Smooth muscle cell (in vitro differentiated cells): ENCODE measurements around the gene TP53AIP1. TPM values are rescaled to one million over a fixed set of nuclear protein-coding genes. Genes with fewer than 3 reads are reported as not detected.

Experiments used
- DNase-seq: peaks from one replicate; lab custom pipeline; 2025; ENCODE audit not compliant: unreplicated experiment; lab: John Stamatoyannopoulos, UW
- H2AFZ ChIP-seq: fragments of 200-600 bp; sonication (generic); 2 replicates; pipeline ENCODE4 v1.6.0; 2016; ENCODE audit warnings: antibody characterized with exemption, low read depth, mild to moderate bottlenecking
- H3F3A ChIP-seq: fragments of 200-600 bp; sonication (generic); 2 replicates; pipeline ENCODE4 v1.6.0; 2017; ENCODE audit warnings: antibody characterized with exemption, low read depth
- H3K27ac ChIP-seq: fragments of 200-600 bp; sonication (generic); 2 replicates; pipeline ENCODE4 v1.5.1; 2016; ENCODE audit warnings: low read depth, mild to moderate bottlenecking
- H3K27me3 ChIP-seq: fragments of 200-600 bp; sonication (generic); 2 replicates; pipeline ENCODE4 v1.6.1; 2016; ENCODE audit warnings: low read depth, mild to moderate bottlenecking
- H3K36me3 ChIP-seq: fragments of 200-600 bp; sonication (generic); 2 replicates; pipeline ENCODE4 v1.5.1; 2016; ENCODE audit warnings: low read depth
- H3K4me1 ChIP-seq: fragments of 200-600 bp; sonication (generic); 2 replicates; pipeline ENCODE4 v1.5.1; 2016; ENCODE audit warnings: low read depth
- H3K4me2 ChIP-seq: fragments of 200-600 bp; sonication (generic); 2 replicates; pipeline ENCODE4 v1.6.0; 2016; ENCODE audit warnings: mild to moderate bottlenecking
- H3K4me3 ChIP-seq: fragments of 200-600 bp; sonication (generic); 2 replicates; pipeline ENCODE4 v1.5.1; 2016; ENCODE audit warnings: mild to moderate bottlenecking
- H3K79me2 ChIP-seq: fragments of 200-600 bp; sonication (generic); 2 replicates; pipeline ENCODE4 v1.6.0; 2016; ENCODE audit warnings: low read depth, mild to moderate bottlenecking
- H3K9ac ChIP-seq: fragments of 200-600 bp; sonication (generic); 2 replicates; pipeline ENCODE4 v1.6.0; 2016; ENCODE audit warnings: low read depth
- H3K9me3 ChIP-seq: fragments of 200-600 bp; sonication (generic); replicated peaks from 2 replicates; pipeline ENCODE4 v1.5.1; 2016; ENCODE audit warnings: low read depth
- H4K20me1 ChIP-seq: fragments of 200-600 bp; sonication (generic); 2 replicates; pipeline ENCODE4 v1.6.0; 2016; ENCODE audit warnings: low read depth
- WGBS: methylation state at CpG from one replicate; pipeline ENCODE4 v1.1.7; 2016; ENCODE audit warnings: low lambda C conversion rate; 5-methylcytosine and 5-hydroxymethylcytosine counted together
- polyA plus RNA-seq: library from polyadenylated mRNA; unstranded; fragments of >200 nt; fragmentation: Nextera tagmentation; extraction: Ambion mirVana; gene quantifications from 2 replicates; pipeline ENCODE4 v1.2.1, GENCODE V29; 2016
- total RNA-seq: library from RNA; depleted of rRNA; stranded (reverse); fragments of >200 nt; gene quantifications from 2 replicates; pipeline ENCODE4 v1.2.3, GENCODE V29; 2014
- TF ChIP-seq, protein P1 (sequence below): fragments of 200-600 bp; sonication (generic); IDR thresholded peaks from 2 replicates; pipeline ENCODE4 v1.5.1; 2017; ENCODE audit warnings: borderline replicate concordance, mild to moderate bottlenecking, antibody characterized with exemption; ENCODE audit not compliant: insufficient read depth, poor library complexity, severe bottlenecking

The TP53AIP1 gene
- total and polyA plus RNA-seq, 2 experiments from 2014 or later, result 0.38 to 0.81 TPM

DNA sequence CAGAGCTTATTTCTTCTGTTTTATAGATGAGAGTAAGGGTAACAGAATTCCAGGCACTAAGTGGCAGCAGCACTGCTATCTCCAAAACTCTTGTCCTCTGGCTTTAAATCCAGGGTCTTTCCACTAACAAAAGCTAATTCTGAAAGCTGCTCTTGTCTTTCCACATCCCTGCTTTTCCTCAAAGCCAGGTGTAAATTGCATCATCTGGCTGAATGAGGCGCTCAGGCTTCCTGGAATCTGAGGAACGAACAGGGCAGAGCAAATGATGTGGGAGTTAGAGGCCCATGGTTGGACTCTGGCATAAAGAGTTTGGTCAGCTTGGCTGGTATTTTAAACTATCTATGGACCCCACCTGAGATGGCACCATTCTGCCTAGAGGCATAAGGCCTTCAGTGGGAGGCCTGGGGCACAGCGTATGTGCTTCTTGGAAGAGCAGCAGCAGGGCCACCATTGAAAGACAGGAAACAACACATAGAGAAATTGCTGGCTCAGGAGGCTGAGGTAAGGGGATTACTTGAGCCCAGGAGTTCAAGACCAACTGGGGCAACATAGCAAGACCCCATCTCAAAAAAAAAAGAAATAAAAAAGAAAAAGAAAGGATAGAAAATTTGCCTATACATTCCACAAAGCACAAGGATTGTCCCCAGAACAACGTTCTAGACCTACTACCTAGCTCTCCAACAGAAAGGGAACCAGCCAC lies 49.7 kb downstream of the TP53AIP1 start:
- DNase-seq, result no peak
- 55% methylated on average over 4 of the region's 4 CpGs for WGBS
- no peaks in the 10 kb centered on the region for H3K79me2 ChIP-seq
- H3F3A ChIP-seq, result no peaks in the 10 kb centered on the region
- H4K20me1 ChIP-seq, result no peaks in the 10 kb centered on the region
- peaks cover 49% of the 10 kb centered on the region for H3K27me3 ChIP-seq
- H3K4me3 ChIP-seq, result no peak overlapping the region
- no peak overlapping the region for H3K9ac ChIP-seq
- no peak overlapping the region for H2AFZ ChIP-seq
- H3K9me3 ChIP-seq, result no peaks in the 10 kb centered on the region
- no peak overlapping the region for H3K27ac ChIP-seq
- H3K4me1 ChIP-seq, result peaks cover 28% of the 10 kb centered on the region
- H3K4me2 ChIP-seq, result no peak overlapping the region
- TF ChIP-seq, protein P1, sequence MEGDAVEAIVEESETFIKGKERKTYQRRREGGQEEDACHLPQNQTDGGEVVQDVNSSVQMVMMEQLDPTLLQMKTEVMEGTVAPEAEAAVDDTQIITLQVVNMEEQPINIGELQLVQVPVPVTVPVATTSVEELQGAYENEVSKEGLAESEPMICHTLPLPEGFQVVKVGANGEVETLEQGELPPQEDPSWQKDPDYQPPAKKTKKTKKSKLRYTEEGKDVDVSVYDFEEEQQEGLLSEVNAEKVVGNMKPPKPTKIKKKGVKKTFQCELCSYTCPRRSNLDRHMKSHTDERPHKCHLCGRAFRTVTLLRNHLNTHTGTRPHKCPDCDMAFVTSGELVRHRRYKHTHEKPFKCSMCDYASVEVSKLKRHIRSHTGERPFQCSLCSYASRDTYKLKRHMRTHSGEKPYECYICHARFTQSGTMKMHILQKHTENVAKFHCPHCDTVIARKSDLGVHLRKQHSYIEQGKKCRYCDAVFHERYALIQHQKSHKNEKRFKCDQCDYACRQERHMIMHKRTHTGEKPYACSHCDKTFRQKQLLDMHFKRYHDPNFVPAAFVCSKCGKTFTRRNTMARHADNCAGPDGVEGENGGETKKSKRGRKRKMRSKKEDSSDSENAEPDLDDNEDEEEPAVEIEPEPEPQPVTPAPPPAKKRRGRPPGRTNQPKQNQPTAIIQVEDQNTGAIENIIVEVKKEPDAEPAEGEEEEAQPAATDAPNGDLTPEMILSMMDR, result no peak
- H3K36me3 ChIP-seq, result no peaks in the 10 kb centered on the region

DNA sequence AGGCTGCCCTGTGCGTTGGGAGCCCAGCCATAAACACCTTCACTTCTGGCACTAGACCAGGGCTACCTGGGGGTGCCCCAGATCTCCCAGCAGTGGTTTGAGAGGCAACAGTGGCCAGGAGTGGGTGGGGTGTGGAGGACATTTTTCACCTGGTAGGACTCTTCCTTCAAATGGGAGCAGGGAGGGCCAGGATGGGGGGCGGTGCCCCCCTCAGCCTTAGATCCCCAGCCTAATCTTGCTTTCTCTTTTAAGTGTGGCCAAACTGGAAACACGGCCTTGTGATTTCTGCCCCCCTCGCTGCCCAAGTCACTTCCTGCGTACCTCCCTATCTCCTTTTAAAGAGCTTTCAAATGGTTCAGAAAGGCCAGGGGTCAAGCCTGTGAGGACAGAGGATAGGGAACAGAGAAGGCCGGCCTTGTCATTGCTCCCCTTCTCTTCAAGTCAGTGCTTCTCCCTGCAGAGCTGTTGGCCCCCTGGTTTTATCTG lies 50.7 kb downstream of the TP53AIP1 start:
- H3K4me1 ChIP-seq, result peaks cover 28% of the 10 kb centered on the region
- 61% methylated on average over 6 of the region's 6 CpGs for WGBS
- H2AFZ ChIP-seq, result no peak overlapping the region
- peaks cover 57% of the 10 kb centered on the region for H3K27me3 ChIP-seq
- H3K79me2 ChIP-seq, result no peaks in the 10 kb centered on the region
- no peaks in the 10 kb centered on the region for H4K20me1 ChIP-seq
- no peak for DNase-seq
- H3K36me3 ChIP-seq, result no peaks in the 10 kb centered on the region
- no peaks in the 10 kb centered on the region for H3K9me3 ChIP-seq
- no peaks in the 10 kb centered on the region for H3F3A ChIP-seq
- H3K9ac ChIP-seq, result no peak overlapping the region
- peak overlapping the region; percentile 57 for H3K4me3 ChIP-seq
- peak overlapping the region; percentile 99 for H3K4me2 ChIP-seq
- H3K27ac ChIP-seq, result no peak overlapping the region
- TF ChIP-seq, protein P1, result no peak

DNA sequence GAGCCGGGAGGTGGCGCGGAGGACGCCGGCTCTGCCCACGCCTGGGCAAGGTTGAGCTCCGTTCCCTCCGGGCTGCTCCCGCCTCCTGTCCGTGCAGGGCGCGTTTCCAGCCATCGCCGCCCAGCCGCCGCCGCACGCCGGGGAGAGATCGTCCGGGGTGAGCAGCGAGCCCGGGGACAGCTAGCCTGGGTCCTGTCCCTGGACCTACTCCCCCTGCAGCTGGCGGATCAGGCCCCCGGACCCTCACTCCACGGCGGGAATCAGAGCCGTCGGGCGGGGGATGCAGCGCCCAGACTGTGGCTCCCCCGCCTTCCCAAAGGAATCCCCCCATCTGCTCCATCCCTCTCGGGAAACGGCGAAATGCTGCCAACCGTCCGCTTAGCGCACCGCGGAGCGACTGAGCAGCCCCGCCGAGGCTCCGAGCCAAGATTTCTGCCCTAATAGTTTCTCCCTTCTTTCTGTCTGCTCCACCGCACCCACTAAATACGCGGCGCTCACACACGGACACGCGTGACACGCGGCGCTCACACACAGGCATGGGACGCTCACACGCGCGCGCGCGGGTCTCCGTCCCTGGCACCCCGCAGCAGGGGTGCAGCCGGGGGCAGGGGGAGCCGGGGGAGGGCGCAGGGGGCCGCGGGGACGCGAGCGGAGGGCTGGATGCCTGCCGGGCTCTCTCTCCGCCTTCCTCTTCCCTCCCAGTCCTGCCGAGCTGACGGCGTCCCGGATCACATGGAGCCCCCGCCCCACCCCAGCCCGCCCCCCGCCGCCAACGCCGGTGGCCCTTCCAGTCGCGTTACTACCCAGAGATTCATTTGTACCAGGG lies 51.9 kb downstream of the TP53AIP1 start, which contains the start of gene KCNJ5:
Gene KCNJ5 (plus strand): TSS at position 814 of the 826 bp plus-strand sequence. CDS start 19,918 bp downstream, outside the sequence.
- H3K9ac ChIP-seq, result no peak within 1 kb of the TSS
- peak within 1 kb of the TSS; percentile 99 for H3K4me2 ChIP-seq
- H3K79me2 ChIP-seq, result no peaks in the 10 kb centered on the region
- no peak within 1 kb of the TSS for H3K27ac ChIP-seq
- H2AFZ ChIP-seq, result peak within 1 kb of the TSS; percentile 87
- DNase-seq, result no peak
- no peaks in the 10 kb centered on the region for H3K9me3 ChIP-seq
- TF ChIP-seq, protein P1, result no peak
- peaks cover 28% of the 10 kb centered on the region for H3K4me1 ChIP-seq
- H3K4me3 ChIP-seq, result peak within 1 kb of the TSS; percentile 57
- H3K36me3 ChIP-seq, result no peaks in the 10 kb centered on the region
- 1% methylated on average over 66 of the region's 85 CpGs for WGBS
- no peaks in the 10 kb centered on the region for H3F3A ChIP-seq
- no peaks in the 10 kb centered on the region for H4K20me1 ChIP-seq
- peaks cover 69% of the 10 kb centered on the region for H3K27me3 ChIP-seq
